Measurements from ENCODE around the gene OLFML2A. TPM values are rescaled to one million over a fixed set of nuclear protein-coding genes. Genes with fewer than 3 reads are reported as not detected.

OLFML2A gene
- polyA plus RNA-seq, 3 donors = 1.7 to 5.4 (median 3.7) TPM

DNA sequence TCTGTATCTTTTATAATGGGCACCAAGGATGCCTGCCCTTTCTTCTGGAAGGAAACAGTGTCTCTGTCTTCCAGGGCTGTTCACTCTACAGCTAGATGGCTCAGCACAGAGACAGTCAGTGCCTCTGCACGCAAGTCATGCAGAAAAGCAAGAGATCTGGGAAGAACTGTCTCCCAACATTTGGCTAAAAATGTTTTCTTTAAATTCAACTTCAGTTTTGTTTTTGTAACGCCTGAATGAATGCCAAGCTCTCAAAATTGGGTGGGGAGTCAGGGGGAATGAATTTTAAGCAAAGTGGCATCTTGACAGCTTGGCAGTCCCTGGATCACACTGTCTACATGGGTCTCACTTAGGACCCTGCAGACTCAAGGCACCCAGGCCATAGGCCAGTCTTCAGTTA lies 12.6 kb downstream of the OLFML2A start:
- no peak overlapping the region for H3K27ac ChIP-seq (ENCODE audit: low read depth, low read length)
- WGBS, 3 donors = 85 to 95% (median 88%) methylated on average over 2 of the region's 2 CpGs

DNA sequence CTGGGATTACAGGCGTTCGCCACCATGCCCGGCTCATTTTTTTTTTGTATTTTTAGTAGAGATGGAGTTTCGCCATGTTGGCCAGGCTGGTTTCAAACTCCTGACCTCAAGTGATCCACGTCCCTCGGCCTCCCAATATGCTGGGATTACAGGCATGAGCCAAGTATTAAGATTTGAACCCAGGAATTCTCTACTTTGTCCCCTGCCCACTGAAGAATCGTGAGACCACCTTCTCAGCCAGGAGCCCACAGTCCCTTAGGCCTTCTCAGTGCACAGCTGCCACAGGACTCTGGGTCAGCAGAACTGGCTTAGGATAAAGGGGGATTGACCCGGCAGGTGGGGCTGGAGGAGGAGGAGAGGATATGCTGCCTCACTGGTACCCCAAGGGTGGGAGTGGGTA lies 13.4 kb downstream of the OLFML2A start:
- H3K27ac ChIP-seq (ENCODE audit: low read depth, low read length) = no peak overlapping the region
- 92 to 94% (median 93%) methylated on average over 8 of the region's 8 CpGs for WGBS, 3 donors

- H3K27ac ChIP-seq (ENCODE audit: low read depth, low read length) = no peak overlapping the region
- WGBS, 3 donors = 84 to 92% (median 89%) methylated on average over 5 of the region's 5 CpGs
These were observed 14.0 kb downstream of the OLFML2A start for GRCh38 chr9:124790801-124791505.

DNA sequence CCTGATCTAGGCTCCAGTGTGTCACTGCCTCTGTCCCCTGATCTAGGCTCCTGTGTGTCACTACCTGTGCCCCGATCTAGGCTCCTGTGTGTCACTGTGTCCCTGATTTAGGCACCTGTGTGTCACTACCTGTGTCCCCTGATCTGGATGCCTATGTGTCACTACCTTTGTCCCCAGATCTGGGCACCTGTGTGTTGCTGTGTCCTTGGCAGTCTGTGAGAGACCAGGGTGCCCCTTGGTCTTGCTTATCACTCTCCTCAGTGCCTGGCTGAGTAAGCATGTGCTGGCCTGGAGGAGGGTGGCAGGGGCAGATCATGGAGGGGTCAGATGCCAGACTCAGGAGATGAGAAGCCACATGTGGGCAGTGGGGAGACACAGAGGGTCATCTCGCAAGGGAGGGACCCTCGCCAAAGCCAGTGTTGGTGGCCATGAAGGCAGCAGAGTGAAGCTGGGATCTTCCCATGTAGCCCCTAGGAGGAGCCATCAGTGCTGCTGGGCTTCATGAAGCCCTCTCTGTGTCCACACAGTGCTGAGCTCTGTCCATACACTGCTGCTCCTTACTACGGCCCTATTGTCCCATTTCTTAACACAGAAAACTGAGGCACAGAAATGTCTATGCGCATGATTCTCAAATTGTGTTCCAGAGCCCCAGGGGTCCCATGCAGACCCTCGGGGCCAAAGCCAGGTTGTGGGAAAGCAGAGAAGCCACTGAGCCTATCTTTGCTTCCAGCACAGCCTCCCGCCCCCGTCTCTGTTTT lies 15.5 kb downstream of the OLFML2A start:
- 80 to 84% (median 82%) methylated on average over 8 of the region's 8 CpGs for WGBS, 3 donors

DNA sequence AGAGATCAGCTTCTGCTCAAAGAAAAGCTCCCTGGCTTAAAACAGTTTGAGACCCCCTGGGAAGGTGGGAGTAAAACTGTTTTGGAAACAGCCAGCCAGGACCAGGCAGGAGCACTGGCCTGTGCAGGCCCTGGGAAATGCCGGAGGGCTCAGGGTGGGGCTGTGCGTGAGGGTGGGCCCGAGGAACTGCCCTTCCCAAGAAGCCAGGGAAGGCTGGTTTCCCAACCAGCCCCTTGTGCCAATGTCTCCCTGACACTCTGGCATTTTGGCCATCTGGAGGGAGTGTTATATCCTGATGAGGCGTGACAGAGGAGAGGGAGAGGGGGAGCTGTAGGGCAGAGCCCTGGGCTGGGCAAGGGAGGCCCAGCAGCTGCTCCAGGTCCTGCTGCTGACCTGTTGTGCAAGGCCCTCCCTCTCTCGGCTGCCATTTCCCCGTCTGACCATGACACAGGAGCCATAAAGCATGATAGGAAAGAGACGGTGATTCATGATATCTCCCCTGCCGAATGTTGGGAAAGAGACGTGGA lies 16.1 kb downstream of the OLFML2A start:
- 43 to 55% (median 51%) methylated on average over 9 of the region's 9 CpGs for WGBS, 3 donors
- H3K27ac ChIP-seq (ENCODE audit: low read depth, low read length) = no peak overlapping the region

More for the DNA sequence above, 15.5 kb downstream of the OLFML2A start:
- H3K27ac ChIP-seq (ENCODE audit: low read depth, low read length) = no peak overlapping the region

DNA sequence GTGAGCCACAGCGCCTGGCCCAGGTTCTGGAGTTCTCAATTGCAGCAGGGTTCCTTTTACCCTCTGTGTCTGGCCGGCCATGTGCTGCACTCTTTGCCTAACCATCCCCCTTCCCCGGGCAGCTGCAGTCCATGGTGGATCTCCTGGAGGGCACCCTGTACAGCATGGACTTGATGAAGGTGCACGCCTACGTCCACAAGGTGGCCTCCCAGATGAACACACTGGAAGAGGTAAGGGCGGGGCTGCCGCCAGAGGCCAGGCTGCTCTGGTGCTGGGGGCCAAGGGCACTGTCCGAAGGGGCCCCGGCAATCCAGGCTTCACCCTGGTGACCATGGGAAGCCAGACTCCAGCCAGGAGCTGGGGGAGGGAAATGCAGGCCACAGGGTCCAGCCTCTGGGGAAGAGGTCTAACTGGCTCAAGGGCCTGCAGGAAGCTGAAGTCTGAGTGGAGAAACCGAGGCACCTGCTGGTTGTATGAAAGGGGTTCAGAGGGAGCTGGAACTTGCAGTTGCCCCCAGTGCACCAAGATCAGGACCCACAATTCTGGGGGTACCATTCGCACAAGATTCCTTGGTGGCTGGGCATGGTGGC lies 18.1 kb downstream of the OLFML2A start:
- 54 to 81% (median 75%) methylated on average over 11 of the region's 11 CpGs for WGBS, 3 donors

GRCh38 chr9:124795881-124796431 lies 19.0 kb downstream of the OLFML2A start:
- no peak overlapping the region for H3K27ac ChIP-seq (ENCODE audit: low read depth, low read length)
- 43 to 82% (median 45%) methylated on average over 9 of the region's 9 CpGs for WGBS, 3 donors

More for the DNA sequence above, 18.1 kb downstream of the OLFML2A start:
- no peak overlapping the region for H3K27ac ChIP-seq (ENCODE audit: low read depth, low read length)

DNA sequence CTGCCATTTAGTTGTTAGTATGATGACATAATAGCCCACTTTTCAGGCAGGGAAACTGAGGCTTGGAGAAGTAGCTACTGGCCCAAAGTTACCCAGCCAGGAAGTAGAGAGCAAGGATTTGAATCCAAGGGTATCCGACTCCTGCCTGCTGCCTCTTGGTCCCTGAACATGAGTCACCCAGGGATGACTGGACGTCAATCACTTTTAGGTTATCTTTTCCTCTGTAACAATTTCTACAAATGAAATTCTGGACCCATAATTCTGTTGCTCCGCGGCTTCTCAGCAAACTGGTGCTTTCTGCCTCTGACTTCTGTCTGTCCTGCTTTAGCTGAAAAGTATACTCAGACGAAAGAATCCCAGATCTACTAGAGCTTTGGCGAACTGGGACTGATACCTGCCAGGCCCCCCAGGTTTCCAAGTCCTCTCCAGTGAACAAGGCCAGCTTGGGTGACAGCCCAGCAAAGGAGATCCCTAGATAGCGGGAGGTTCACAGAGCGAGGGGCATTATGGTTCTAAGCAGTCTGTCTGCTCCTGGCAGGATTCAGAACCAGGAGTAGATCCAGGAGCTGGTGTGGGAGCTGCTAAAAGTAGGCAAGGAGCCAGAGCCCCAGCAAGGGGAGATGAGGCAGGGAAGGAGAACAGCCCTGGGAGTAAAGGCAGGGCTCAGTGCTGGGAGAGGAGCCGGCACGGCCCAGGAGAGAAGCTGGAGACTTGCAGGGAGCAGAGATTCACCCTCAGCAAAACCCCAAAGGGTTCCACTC lies 20.6 kb downstream of the OLFML2A start:
- WGBS, 3 donors = 44 to 53% (median 45%) methylated on average over 10 of the region's 10 CpGs
- no peak overlapping the region for H3K27ac ChIP-seq (ENCODE audit: low read depth, low read length)

DNA sequence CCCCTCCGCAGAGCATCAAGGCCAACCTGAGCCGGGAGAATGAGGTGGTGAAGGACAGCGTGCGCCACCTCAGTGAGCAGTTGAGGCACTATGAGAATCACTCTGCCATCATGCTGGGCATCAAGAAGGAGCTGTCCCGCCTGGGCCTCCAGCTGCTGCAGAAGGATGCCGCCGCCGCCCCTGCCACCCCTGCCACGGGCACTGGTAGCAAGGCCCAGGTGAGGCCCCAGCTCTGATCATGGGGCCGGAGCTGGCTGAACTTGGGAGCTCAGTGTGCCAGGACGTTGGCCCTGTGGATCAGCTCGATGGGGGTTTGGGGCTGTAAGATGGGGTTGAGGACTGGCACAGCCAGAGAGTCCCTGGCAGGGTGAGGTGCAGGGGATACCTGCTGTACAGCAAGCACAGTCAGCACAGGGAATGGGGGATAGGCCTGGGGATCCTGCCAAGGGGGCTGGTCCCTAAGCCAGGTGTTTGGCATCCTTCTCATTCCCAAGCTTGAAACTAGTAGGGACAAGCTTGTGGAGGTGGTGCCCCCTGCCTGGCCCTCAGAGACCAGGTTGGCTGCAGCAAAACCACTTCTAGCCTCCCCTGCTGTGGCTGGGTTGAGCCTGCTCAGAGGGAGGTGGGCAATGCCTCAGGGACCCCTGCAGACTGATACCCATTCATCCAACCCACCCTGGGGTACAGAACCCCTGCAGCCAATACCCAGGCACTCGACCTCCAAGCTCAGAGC lies 22.5 kb downstream of the OLFML2A start:
- no peak overlapping the region for H3K27ac ChIP-seq (ENCODE audit: low read depth, low read length)
- 49 to 88% (median 86%) methylated on average over 12 to 13 of the region's 13 CpGs for WGBS, 3 donors

DNA sequence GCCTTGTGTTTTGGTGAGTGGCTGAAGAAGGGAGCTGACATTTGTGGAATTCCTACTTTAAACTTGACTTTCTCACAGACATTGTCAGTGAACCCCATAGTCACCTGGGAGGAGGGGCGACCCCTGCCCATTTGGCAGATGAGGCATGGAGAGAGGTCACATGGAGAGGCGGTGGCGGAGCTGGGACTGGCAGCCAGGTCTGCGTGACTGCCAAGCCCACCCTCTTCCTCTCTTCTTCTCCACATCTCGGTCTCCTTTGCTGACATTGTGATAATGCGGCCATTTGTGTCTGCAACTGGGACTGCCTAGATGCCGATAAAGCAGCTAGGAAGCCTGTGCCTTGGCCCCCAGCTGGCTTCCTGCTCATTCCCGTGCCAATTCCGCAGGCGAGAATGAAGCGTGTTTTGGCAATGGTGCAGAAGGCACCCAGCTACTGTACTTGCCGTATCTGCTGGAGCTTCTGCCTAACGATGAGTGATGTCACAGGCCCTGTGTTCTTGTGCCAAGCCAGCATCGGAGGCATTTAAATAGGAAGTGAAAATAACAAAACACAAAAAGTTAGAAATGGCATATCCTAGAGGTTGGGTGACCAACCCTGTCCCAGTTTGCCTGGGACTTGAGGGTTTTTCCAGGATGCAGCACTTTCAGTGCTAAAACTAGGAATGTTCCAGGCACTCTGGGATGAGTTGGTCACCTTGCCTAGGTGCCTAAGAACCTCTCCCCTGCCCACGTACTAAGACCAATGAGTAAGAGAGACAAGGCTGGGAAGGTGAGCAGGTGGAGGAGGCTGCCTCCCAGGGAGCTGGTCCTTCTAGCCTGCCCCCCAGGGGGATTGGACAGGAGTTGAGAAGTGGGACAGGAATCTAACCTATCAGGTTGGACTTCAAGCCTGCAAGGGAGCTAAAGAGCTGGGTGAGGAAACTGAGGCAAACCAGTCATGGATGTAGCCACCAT lies 23.6 kb downstream of the OLFML2A start:
- no peak overlapping the region for H3K27ac ChIP-seq (ENCODE audit: low read depth, low read length)

DNA sequence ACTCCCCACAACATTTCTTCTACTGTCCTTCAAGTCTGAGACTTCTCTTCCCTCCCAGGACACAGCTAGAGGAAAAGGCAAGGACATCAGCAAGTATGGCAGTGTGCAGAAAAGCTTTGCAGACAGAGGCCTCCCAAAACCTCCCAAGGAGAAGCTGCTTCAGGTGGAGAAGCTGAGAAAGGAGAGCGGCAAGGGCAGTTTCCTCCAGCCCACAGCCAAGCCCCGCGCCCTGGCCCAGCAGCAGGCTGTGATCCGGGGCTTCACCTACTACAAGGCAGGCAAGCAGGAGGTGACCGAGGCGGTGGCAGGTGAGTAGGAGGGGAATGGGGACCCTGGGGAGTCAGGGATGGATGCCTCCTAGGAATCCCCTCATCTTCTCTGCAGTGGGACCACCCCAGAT lies 24.4 kb downstream of the OLFML2A start:
- no peak overlapping the region for H3K27ac ChIP-seq (ENCODE audit: low read depth, low read length)
- 96 to 98% (median 96%) methylated on average over 6 of the region's 6 CpGs for WGBS, 3 donors

More for the DNA sequence above, 23.6 kb downstream of the OLFML2A start:
- WGBS, 3 donors = 36 to 46% (median 37%) methylated on average over 15 of the region's 15 CpGs

- no peak overlapping the region for H3K27ac ChIP-seq (ENCODE audit: low read depth, low read length)
- 64 to 68% (median 65%) methylated on average over 3 of the region's 3 CpGs for WGBS, 3 donors
These were observed 25.5 kb downstream of the OLFML2A start for GRCh38 chr9:124802426-124802825.

GRCh38 chr9:124803911-124804310 lies 27.0 kb downstream of the OLFML2A start:
- H3K27ac ChIP-seq (ENCODE audit: low read depth, low read length) = no peak overlapping the region
- WGBS, 3 donors = 96 to 97% (median 97%) methylated on average over 8 of the region's 8 CpGs

DNA sequence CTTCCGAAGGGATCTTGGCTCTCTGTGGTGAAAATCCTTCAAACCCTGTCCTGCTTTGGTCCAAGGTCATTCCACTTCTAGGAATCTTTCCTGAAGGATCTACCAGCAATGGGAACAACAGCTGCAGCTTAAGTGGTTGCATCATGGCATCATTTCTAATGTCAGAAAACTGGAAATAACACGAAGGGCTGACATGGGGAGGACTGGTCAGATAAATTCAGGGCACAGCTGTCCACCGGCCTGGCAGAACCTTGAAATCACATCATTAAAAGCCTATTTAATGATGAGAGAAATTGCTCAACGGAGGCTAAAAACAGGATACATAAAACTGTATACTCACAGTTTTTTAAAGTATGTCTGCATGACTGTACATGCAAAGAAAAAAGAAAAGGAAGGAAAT lies 28.3 kb downstream of the OLFML2A start:
- 57 to 64% (median 58%) methylated on average over 4 of the region's 4 CpGs for WGBS, 3 donors
- no peak overlapping the region for H3K27ac ChIP-seq (ENCODE audit: low read depth, low read length)

- no peak overlapping the region for H3K27ac ChIP-seq (ENCODE audit: low read depth, low read length)
- 88 to 91% (median 89%) methylated on average over 12 of the region's 12 CpGs for WGBS, 3 donors
These were observed 31.5 kb downstream of the OLFML2A start for GRCh38 chr9:124808246-124808956.

GRCh38 chr9:124809211-124809610 lies 32.3 kb downstream of the OLFML2A start:
- 93% methylated on average over 6 of the region's 6 CpGs for WGBS, 3 donors
- no peak overlapping the region for H3K27ac ChIP-seq (ENCODE audit: low read depth, low read length)
